Mucosa of rectum (tissue), 2 donors: Measurements from ENCODE around the gene IL4I1.

ENCODE experiments used
- H3K27ac ChIP-seq, 2 donors: one replicate each; pipeline ENCODE4 v1.7.0; 2013; ENCODE audit warnings: inconsistent platforms in 2 of 2, low read depth in 2 of 2, low read length in 2 of 2
- H3K27me3 ChIP-seq, 2 donors: one replicate each; pipeline ENCODE4 v1.7.0; 2013; ENCODE audit warnings: low read length in 2 of 2; ENCODE audit not compliant: control insufficient read depth in 2 of 2, insufficient read depth in 2 of 2
- H3K36me3 ChIP-seq, 2 donors: one replicate each; pipeline ENCODE4 v1.7.0; 2013; ENCODE audit warnings: low read length in 2 of 2; ENCODE audit not compliant: control insufficient read depth in 2 of 2, insufficient read depth in 2 of 2
- H3K4me1 ChIP-seq, 2 donors: one replicate each; pipeline ENCODE4 v1.7.0; 2013; ENCODE audit warnings: low read length in 2 of 2, mild to moderate bottlenecking in 1 of 2; ENCODE audit not compliant: control insufficient read depth in 2 of 2, insufficient read depth in 2 of 2
- H3K4me3 ChIP-seq, 2 donors: one replicate each; pipeline ENCODE4 v1.7.0; 2013; ENCODE audit warnings: low read length in 2 of 2
- H3K9ac ChIP-seq, 2 donors: one replicate each; pipeline ENCODE4 v1.7.0; 2013; ENCODE audit warnings: low read length in 2 of 2, low read depth in 1 of 2, mild to moderate bottlenecking in 1 of 2
- H3K9me3 ChIP-seq, 2 donors: one replicate each; pipeline ENCODE4 v1.7.0; 2013; ENCODE audit warnings: low read length in 2 of 2; ENCODE audit not compliant: control insufficient read depth in 2 of 2
- donor health status: healthy.
- donor health status: Normal muscosa, but diverticular disease.

Gene IL4I1

GRCh38 chr19:49924004-49924880 is 27.6 kb upstream of the IL4I1 start:
- Histone ChIP-seq H3K4me3 (no peak overlapping the region), H3K9ac (no peak overlapping the region), H3K4me1 (peaks cover 8 to 17% of the 10 kb centered on the region in 2 donors), H3K36me3 (peaks cover 16 to 47% of the 10 kb centered on the region in 2 donors), H3K9me3 (no peaks in the 10 kb centered on the region), H3K27ac (no peak overlapping the region), H3K27me3 (no peaks in the 10 kb centered on the region)

- H3K36me3 ChIP-seq = peaks cover 17 to 49% of the 10 kb centered on the region in 2 donors
- no peak overlapping the region for H3K9ac ChIP-seq
- H3K27ac ChIP-seq = no peak overlapping the region
- peaks cover 8 to 12% of the 10 kb centered on the region in 2 donors for H3K4me1 ChIP-seq
- H3K27me3 ChIP-seq = no peaks in the 10 kb centered on the region
- no peaks in the 10 kb centered on the region for H3K9me3 ChIP-seq
- H3K4me3 ChIP-seq = no peak overlapping the region
Observed at GRCh38 chr19:49923055-49924003, 26.6 kb upstream of the IL4I1 start.

GRCh38 chr19:49921871-49922795 is 25.4 kb upstream of the IL4I1 start:
- Histone ChIP-seq H3K4me3 (no peak overlapping the region), H3K27ac (no peak overlapping the region), H3K36me3 (peaks cover 23 to 47% of the 10 kb centered on the region in 2 donors), H3K4me1 (peaks cover 0 to 3% of the 10 kb centered on the region in 2 donors), H3K9me3 (no peaks in the 10 kb centered on the region), H3K27me3 (no peaks in the 10 kb centered on the region), H3K9ac (no peak overlapping the region)

- Histone ChIP-seq H3K4me1 (peaks cover 0 to 3% of the 10 kb centered on the region in 2 donors), H3K36me3 (peaks cover 28 to 47% of the 10 kb centered on the region in 2 donors), H3K4me3 (no peak overlapping the region), H3K9ac (no peak overlapping the region), H3K9me3 (no peaks in the 10 kb centered on the region), H3K27me3 (no peaks in the 10 kb centered on the region), H3K27ac (no peak overlapping the region)
Observed at GRCh38 chr19:49920624-49921363, 24.1 kb upstream of the IL4I1 start.

GRCh38 chr19:49918089-49918488 is 21.4 kb upstream of the IL4I1 start:
- Histone ChIP-seq H3K27ac (no peak overlapping the region), H3K9me3 (no peaks in the 10 kb centered on the region), H3K36me3 (peaks cover 35 to 41% of the 10 kb centered on the region in 2 donors), H3K9ac (no peak overlapping the region), H3K4me1 (no peaks in the 10 kb centered on the region), H3K27me3 (no peaks in the 10 kb centered on the region), H3K4me3 (no peak overlapping the region)

GRCh38 chr19:49916839-49917733 is 20.4 kb upstream of the IL4I1 start:
- Histone ChIP-seq H3K4me3 (no peak overlapping the region), H3K27me3 (no peaks in the 10 kb centered on the region), H3K4me1 (no peaks in the 10 kb centered on the region), H3K36me3 (peaks cover 33 to 39% of the 10 kb centered on the region in 2 donors), H3K9me3 (no peaks in the 10 kb centered on the region), H3K9ac (no peak overlapping the region), H3K27ac (no peak overlapping the region)

- Histone ChIP-seq H3K27me3 (no peaks in the 10 kb centered on the region), H3K9ac (no peak overlapping the region), H3K4me1 (peaks cover 0 to 2% of the 10 kb centered on the region in 2 donors), H3K36me3 (peaks cover 31 to 32% of the 10 kb centered on the region in 2 donors), H3K9me3 (no peaks in the 10 kb centered on the region), H3K4me3 (no peak overlapping the region), H3K27ac (no peak overlapping the region)
Observed at GRCh38 chr19:49915271-49915670, 18.6 kb upstream of the IL4I1 start.

- Histone ChIP-seq H3K27me3 (no peaks in the 10 kb centered on the region), H3K9me3 (no peaks in the 10 kb centered on the region), H3K9ac (no peak overlapping the region), H3K4me1 (peaks cover 0 to 2% of the 10 kb centered on the region in 2 donors), H3K36me3 (peaks cover 36 to 43% of the 10 kb centered on the region in 2 donors), H3K27ac (no peak overlapping the region), H3K4me3 (no peak overlapping the region)
Observed at GRCh38 chr19:49913720-49914119, 17.0 kb upstream of the IL4I1 start.
